RPMI7951 (cell line): ENCODE measurements around the gene OTOA. TPM values are rescaled to one million over a fixed set of nuclear protein-coding genes. Genes with fewer than 3 reads are reported as not detected.

Experiments used
- total RNA-seq: library from RNA; depleted of rRNA; stranded (reverse); fragments of >200 nt; shearing (Covaris generic); gene quantifications from 2 replicates; pipeline ENCODE4 v1.2.3, GENCODE V29; 2014; rRNA removed

Gene OTOA
- total RNA-seq, 1 experiment from 2014 or later: not detected

Other genes with a start within 250 kb of the OTOA start
- 120 and 125 TPM in 2 replicates for gene METTL9, start 64.4 kb upstream of the OTOA start, total RNA-seq
- not detected in 2 replicates for gene IGSF6, start 11.4 kb upstream of the OTOA start, total RNA-seq
- 3.8 TPM in 2 replicates for gene NPIPB4, start 193.8 kb downstream of the OTOA start, total RNA-seq